HCT116 (cell line): ENCODE results near the gene SLC5A2. TPM values are rescaled to one million over a fixed set of nuclear protein-coding genes. Genes with fewer than 3 reads are reported as not detected.

Source experiments
- ATAC-seq: fragments of 200-7000 bp; cut with Tn5 transposase; 2 replicates; pipeline ENCODE4 v1.9.1; 2020; ENCODE audit warnings: mild to moderate bottlenecking, moderate library complexity
- BruUV-seq: library from RNA; stranded (reverse); fragments of 400-500 nt; replicated peaks from 2 replicates; lab custom pipeline; 2021; lab: Mats Ljungman, UMichigan
- CTCF ChIA-PET: fragments of 300-600 bp; sonication (Branson Sonifier 250); formaldehyde crosslinking; loops from one replicate; lab custom pipeline; 2021; ENCODE audit warnings: antibody characterized with exemption; lab: Charles Lee
- POLR2A ChIA-PET: fragments of 300-600, 350-600 bp; sonication (Branson Sonifier 250); formaldehyde crosslinking; loops from one replicate; lab custom pipeline; 2021; ENCODE audit warnings: antibody characterized with exemption; lab: Charles Lee
- RAD21 ChIA-PET, 2 experiments: fragments of 300-600 bp; sonication (Branson Sonifier 250); formaldehyde crosslinking; loops; one replicate each; lab custom pipeline; 2023; ENCODE audit warnings: low total read pairs in 2 of 2; ENCODE audit not compliant: uncharacterized antibody in 2 of 2, unreplicated experiment in 2 of 2, low non-redundant PET in 1 of 2; lab: Charles Lee
- DNase-seq: peaks from one replicate; pipeline ENCODE4 v3.0.0-alpha.2; 2010; ENCODE audit warnings: low read depth, low spot score
- H2AFZ ChIP-seq: fragments of 200-600 bp; shearing (Covaris generic), sonication (generic); 2 replicates; pipeline ENCODE4 v1.6.1; 2017; ENCODE audit warnings: low read depth, mixed run types, mixed read lengths, antibody characterized with exemption, low read length; ENCODE audit not compliant: poor library complexity, severe bottlenecking
- H3K27ac ChIP-seq: 2 replicates; pipeline ENCODE4 v1.5.1; 2012; ENCODE audit warnings: low read depth, low read length
- H3K27me3 ChIP-seq: fragments of 200-600 bp; sonication (generic); 2 replicates; pipeline ENCODE4 v1.6.1; 2016; ENCODE audit warnings: mixed run types, low read length, mixed read lengths; ENCODE audit not compliant: insufficient read depth
- H3K36me3 ChIP-seq, 2 experiments: fragments of 200-500 bp in 1 of 2; fragments of 200-600 bp in 1 of 2; sonication (Bioruptor generic) in 1 of 2; sonication (generic) in 1 of 2; 2 replicates each; pipeline versions ENCODE4 v1.5.1 to v1.6.1; 2014 to 2016; ENCODE audit warnings: low read length in 2 of 2, inconsistent platforms in 1 of 2, mixed read lengths in 1 of 2, mixed run types in 1 of 2; ENCODE audit not compliant: insufficient read depth in 2 of 2, control insufficient read depth in 1 of 2
- H3K4me1 ChIP-seq, 2 experiments: fragments of 200-600 bp in 1 of 2; sonication (generic) in 1 of 2; 2 replicates each; pipeline versions ENCODE4 v1.5.1 to v1.6.1; 2012 to 2017; ENCODE audit warnings: low read length in 2 of 2, inconsistent platforms in 1 of 2, mild to moderate bottlenecking in 1 of 2, mixed read lengths in 1 of 2, mixed run types in 1 of 2, moderate library complexity in 1 of 2; ENCODE audit not compliant: insufficient read depth in 2 of 2, control insufficient read depth in 1 of 2
- H3K4me2 ChIP-seq: fragments of 200-600 bp; sonication (generic); 2 replicates; pipeline ENCODE4 v1.6.1; 2017; ENCODE audit warnings: mixed run types, low read length, mixed read lengths
- H3K4me3 ChIP-seq, 2 experiments: fragments of 200-600 bp in 1 of 2; sonication (generic) in 1 of 2; replicated peaks in 1 of 2; 2 replicates each; pipeline ENCODE4 v1.5.1; 2011 to 2016; ENCODE audit warnings: low read length in 2 of 2, control low read depth in 1 of 2, low read depth in 1 of 2, mild to moderate bottlenecking in 1 of 2, mixed read lengths in 1 of 2, mixed run types in 1 of 2
- H3K79me2 ChIP-seq: fragments of 200-600 bp; sonication (generic); 2 replicates; pipeline ENCODE4 v1.6.1; 2017; ENCODE audit warnings: mild to moderate bottlenecking, mixed run types, low read length, moderate library complexity, mixed read lengths; ENCODE audit not compliant: insufficient read depth
- H3K9ac ChIP-seq: fragments of 200-600 bp; sonication (generic); 2 replicates; pipeline ENCODE4 v1.6.1; 2016; ENCODE audit warnings: low read length, mixed read lengths
- H3K9me2 ChIP-seq: fragments of 200-600 bp; sonication (generic), shearing (Covaris generic); 2 replicates; pipeline ENCODE4 v1.6.1; 2017; ENCODE audit warnings: mixed run types, mild to moderate bottlenecking, moderate library complexity; ENCODE audit not compliant: insufficient read depth
- H3K9me3 ChIP-seq, 2 experiments: fragments of 200-500 bp in 1 of 2; fragments of 200-600 bp in 1 of 2; sonication (Bioruptor generic) in 1 of 2; sonication (generic) in 1 of 2; 2 replicates each; pipeline ENCODE4 v1.6.1; 2014 to 2017; ENCODE audit warnings: low read length in 2 of 2, mixed read lengths in 2 of 2, inconsistent platforms in 1 of 2, low read depth in 1 of 2, mild to moderate bottlenecking in 1 of 2, mixed run types in 1 of 2, moderate library complexity in 1 of 2; ENCODE audit not compliant: control insufficient read depth in 1 of 2, insufficient read depth in 1 of 2
- H4K20me1 ChIP-seq: fragments of 200-600 bp; sonication (generic), shearing (Covaris generic); 2 replicates; pipeline ENCODE4 v1.6.1; 2017; ENCODE audit warnings: mixed run types, mild to moderate bottlenecking, moderate library complexity; ENCODE audit not compliant: insufficient read depth
- CBX3 ChIP-seq: IDR thresholded peaks from 2 replicates; pipeline ENCODE4 v1.6.1; 2012; ENCODE audit warnings: low read depth
- ELF1 ChIP-seq: IDR thresholded peaks from 2 replicates; pipeline ENCODE4 v1.6.1; 2012; ENCODE audit warnings: low read depth, borderline replicate concordance
- EZH2 ChIP-seq: fragments of 200-600 bp; sonication (generic); IDR thresholded peaks from 2 replicates; pipeline ENCODE4 v1.6.1; 2017; ENCODE audit warnings: antibody characterized with exemption, mixed run types
- FOSL1 ChIP-seq: IDR thresholded peaks from 2 replicates; pipeline ENCODE4 v1.6.1; 2012; ENCODE audit warnings: low read depth
- JUND ChIP-seq: IDR thresholded peaks from 2 replicates; pipeline ENCODE4 v1.6.1; 2012
- ZFX ChIP-seq: fragments of 450-650 bp; IDR thresholded peaks from 2 replicates; pipeline ENCODE4 v1.6.1; 2017
- intact Hi-C: fragments of 100-400 bp; cut with micrococcal nuclease; formaldehyde crosslinking; loops from 2 replicates; pipeline ENCODE4 v1.10.0; 2022
- total RNA-seq: library from RNA; stranded (reverse); gene quantifications from one replicate; pipeline ENCODE4 v1.2.1, GENCODE V29; 2021; ENCODE audit not compliant: unreplicated experiment

The SLC5A2 gene
- total RNA-seq, 1 experiment from 2014 or later = 0.10 TPM

- no peak overlapping the region for H3K9ac ChIP-seq
- H3K27me3 ChIP-seq = no peaks in the 10 kb centered on the region
- BruUV-seq = no TSS peak
- POLR2A ChIA-PET = no interaction called here
- H3K4me3 ChIP-seq = peak overlapping the region in 1 of 2 experiments; percentile 37; a peak in 1 of 4 replicates
- H3K4me1 ChIP-seq = peaks cover 6 to 12% of the 10 kb centered on the region in 2 experiments; a peak in 3 of 4 replicates
- no peaks in the 10 kb centered on the region for H3K9me3 ChIP-seq
- DNase-seq = no peak
- no peaks in the 10 kb centered on the region for H3K9me2 ChIP-seq
- intact Hi-C loops = no loop called here
- H3K4me2 ChIP-seq = peak overlapping the region; percentile 70
- TF ChIP-seq JUND = peak; percentile 9; the same call in 1 of the 2 replicates
- TF ChIP-seq FOSL1 = peak; percentile 42; the same call in 1 of the 2 replicates
- no peak for TF ChIP-seq ZFX
- TF ChIP-seq, all 23 proteins: peak for 2
- Histone ChIP-seq H3K36me3 (no peaks in the 10 kb centered on the region), H2AFZ (no peak overlapping the region), H3K79me2 (no peaks in the 10 kb centered on the region), H4K20me1 (no peaks in the 10 kb centered on the region), H3K27ac (peak overlapping the region; percentile 8; the same call in 1 of the 2 replicates)
- CTCF ChIA-PET = interaction anchor here (1.4 to 1.8 kb wide), 2 partner anchors 10 to 482 kb away, joined by 3 to 5 read pairs; no protein-coding TSS in a partner anchor
- peak; percentile 92 for ATAC-seq
- RAD21 ChIA-PET = no interaction called here
Measured at GRCh38 chr16:31435341-31436220, 47.3 kb upstream of the SLC5A2 start.

- H3K79me2 ChIP-seq = no peaks in the 10 kb centered on the region
- H3K4me3 ChIP-seq = no peak overlapping the region
- ATAC-seq (no peak), DNase-seq (no peak)
- no peaks in the 10 kb centered on the region for H3K36me3 ChIP-seq
- H4K20me1 ChIP-seq = no peaks in the 10 kb centered on the region
- no peaks in the 10 kb centered on the region for H3K9me2 ChIP-seq
- H3K9ac ChIP-seq = no peak overlapping the region
- H3K27ac ChIP-seq = no peak overlapping the region; the same call in 1 of the 2 replicates
- H2AFZ ChIP-seq = no peak overlapping the region
- no peaks in the 10 kb centered on the region for H3K27me3 ChIP-seq
- RAD21 ChIA-PET = no interaction called here
- POLR2A ChIA-PET = no interaction called here
- TF ChIP-seq CBX3 (no peak), EZH2 (no peak), ELF1 (no peak)
- H3K4me1 ChIP-seq = peaks cover 6 to 12% of the 10 kb centered on the region in 2 experiments; a peak in 3 of 4 replicates
- H3K9me3 ChIP-seq = no peaks in the 10 kb centered on the region
- no TSS peak for BruUV-seq
- intact Hi-C loops = no loop called here
- H3K4me2 ChIP-seq = no peak overlapping the region
- CTCF ChIA-PET = interaction anchor here (1.8 kb wide), 1 partner anchor 483 kb away, joined by 5 read pairs; no protein-coding TSS in a partner anchor
Measured at GRCh38 chr16:31436221-31437045, 46.5 kb upstream of the SLC5A2 start.
